Activated CD8-positive, alpha-beta memory T cell treated with anti-CD3 and anti-CD28 coated beads, Interleukin-2, amount 50 U/mL, for 48 hours (primary cell): Measurements from ENCODE around the gene SSU72.
A peak's percentile ranks its signal among the peaks of the same experiment; 100 is the strongest.
"Not testable (repeated sequence)": the region's sequence is repeated elsewhere in the genome, so short reads cannot be mapped to it uniquely, and the experiment has no call there.

ENCODE experiments used
- DNase-seq: peaks from one replicate; pipeline ENCODE4 v3.0.0-alpha.2; 2020

The SSU72 gene

GRCh38 chr1:1540090-1540817 is 34.4 kb downstream of the SSU72 start, which contains the start of gene TMEM240:
Gene TMEM240, minus strand, starts transcription at chr1:1540624. Its CDS starts 278 bp downstream, at chr1:1540346.
- DNase-seq = peak; percentile 81

GRCh38 chr1:1539310-1540089 is 35.2 kb downstream of the SSU72 start:
- DNase-seq = peak; percentile 56

GRCh38 chr1:1538989-1539309 is 35.7 kb downstream of the SSU72 start:
- DNase-seq = no peak

- DNase-seq = peak; percentile 51
These were observed 36.3 kb downstream of the SSU72 start for GRCh38 chr1:1538334-1538733.

- peak; percentile 53 for DNase-seq
These were observed 36.9 kb downstream of the SSU72 start for GRCh38 chr1:1537626-1538250.

GRCh38 chr1:1536938-1537546 is 37.6 kb downstream of the SSU72 start:
- peak; percentile 50 for DNase-seq

GRCh38 chr1:1536019-1536937 is 38.4 kb downstream of the SSU72 start:
- peak; percentile 52 for DNase-seq

- DNase-seq = peak; percentile 52
These were observed 39.3 kb downstream of the SSU72 start for GRCh38 chr1:1535201-1536018.

- no peak for DNase-seq
These were observed 40.1 kb downstream of the SSU72 start for GRCh38 chr1:1534401-1535154.

GRCh38 chr1:1533894-1534291 is 40.8 kb downstream of the SSU72 start:
- DNase-seq = not testable (repeated sequence)

- DNase-seq = not testable (repeated sequence)
These were observed 41.3 kb downstream of the SSU72 start for GRCh38 chr1:1533176-1533893.

- DNase-seq = no peak
These were observed 42.7 kb downstream of the SSU72 start for GRCh38 chr1:1531947-1532346.

- DNase-seq = no peak
These were observed 44.7 kb downstream of the SSU72 start for GRCh38 chr1:1529936-1530335.

GRCh38 chr1:1529321-1529720 is 45.3 kb downstream of the SSU72 start:
- DNase-seq = no peak

- no peak for DNase-seq
These were observed 46.1 kb downstream of the SSU72 start for GRCh38 chr1:1528301-1529267.

- DNase-seq = no peak
These were observed 47.4 kb downstream of the SSU72 start for GRCh38 chr1:1527092-1527816.

- DNase-seq = not testable (repeated sequence)
These were observed 48.2 kb downstream of the SSU72 start for GRCh38 chr1:1526476-1526875.
